Neural progenitor cell (in vitro differentiated cells): Measurements from ENCODE around the gene WWOX. TPM values are rescaled to one million over a fixed set of nuclear protein-coding genes. Genes with fewer than 3 reads are reported as not detected.

Experiments used
- DNase-seq: peaks from one replicate; pipeline ENCODE4 v3.0.0-alpha.2; 2016; ENCODE audit warnings: low spot score
- H2AFZ ChIP-seq: fragments of 200-600 bp; sonication (generic); replicated peaks from 2 replicates; pipeline ENCODE4 v1.6.1; 2016; ENCODE audit warnings: antibody characterized with exemption
- H3F3A ChIP-seq: fragments of 200-600 bp; sonication (generic); 2 replicates; pipeline ENCODE4 v1.6.1; 2016; ENCODE audit warnings: antibody characterized with exemption, low read depth
- H3K27ac ChIP-seq: fragments of 200-600 bp; sonication (generic); 2 replicates; pipeline ENCODE4 v1.5.1; 2016; ENCODE audit warnings: mild to moderate bottlenecking
- H3K27me3 ChIP-seq: fragments of 200-600 bp; sonication (generic); 2 replicates; pipeline ENCODE4 v1.6.1; 2016; ENCODE audit warnings: mild to moderate bottlenecking, moderate library complexity
- H3K36me3 ChIP-seq: fragments of 200-600 bp; sonication (generic); 2 replicates; pipeline ENCODE4 v1.5.1; 2016
- H3K4me1 ChIP-seq: fragments of 200-600 bp; sonication (generic); 2 replicates; pipeline ENCODE4 v1.6.1; 2016; ENCODE audit warnings: mixed run types
- H3K4me2 ChIP-seq: fragments of 200-600 bp; sonication (generic); 2 replicates; pipeline ENCODE4 v1.6.1; 2016
- H3K4me3 ChIP-seq: fragments of 200-600 bp; sonication (generic); 2 replicates; pipeline ENCODE4 v1.5.1; 2016
- H3K79me2 ChIP-seq: fragments of 200-600 bp; sonication (generic); 2 replicates; pipeline ENCODE4 v1.6.1; 2016; ENCODE audit warnings: low read depth
- H3K9ac ChIP-seq: fragments of 200-600 bp; sonication (generic); 2 replicates; pipeline ENCODE4 v1.6.1; 2016
- H3K9me3 ChIP-seq: fragments of 200-600 bp; sonication (generic); 2 replicates; pipeline ENCODE4 v1.5.1; 2016; ENCODE audit warnings: low read depth
- H4K20me1 ChIP-seq: fragments of 200-600 bp; sonication (generic); 2 replicates; pipeline ENCODE4 v1.6.1; 2016; ENCODE audit warnings: low read depth
- H3K27ac Mint-ChIP-seq: 3 replicates; pipeline ENCODE4 v1.8.0; 2021; ENCODE audit warnings: mixed read lengths
- H3K27me3 Mint-ChIP-seq: 2 replicates; pipeline ENCODE4 v1.8.0; 2022; ENCODE audit warnings: low read depth, mild to moderate bottlenecking, inconsistent platforms, moderate library complexity, mixed read lengths; ENCODE audit not compliant: insufficient read depth
- H3K36me3 Mint-ChIP-seq: 3 replicates; pipeline ENCODE4 v1.8.0; 2021; ENCODE audit warnings: mixed read lengths
- H3K4me1 Mint-ChIP-seq: 3 replicates; pipeline ENCODE4 v1.8.0; 2021; ENCODE audit warnings: mixed read lengths
- H3K4me3 Mint-ChIP-seq: 3 replicates; pipeline ENCODE4 v1.8.0; 2021; ENCODE audit warnings: mild to moderate bottlenecking, moderate library complexity, mixed read lengths
- H3K9me3 Mint-ChIP-seq: 3 replicates; pipeline ENCODE4 v1.8.0; 2020; ENCODE audit warnings: mixed read lengths
- EZH2 ChIP-seq: fragments of 200-600 bp; sonication (generic); IDR thresholded peaks from 2 replicates; pipeline ENCODE4 v1.6.1; 2017; ENCODE audit warnings: antibody characterized with exemption, mild to moderate bottlenecking, moderate library complexity
- EZH2phosphoT487 ChIP-seq: fragments of 200-600 bp; sonication (generic); IDR thresholded peaks from 2 replicates; pipeline ENCODE4 v1.6.1; 2017; ENCODE audit warnings: antibody characterized with exemption
- total RNA-seq: library from RNA; depleted of rRNA; stranded (reverse); fragments of >200 nt; gene quantifications from 2 replicates; pipeline ENCODE4 v1.2.3, GENCODE V29; 2015; ENCODE audit warnings: low replicate concordance
- TF ChIP-seq, protein P1 (sequence below): fragments of 200-600 bp; sonication (generic); IDR thresholded peaks from 2 replicates; pipeline ENCODE4 v1.5.1; 2017; ENCODE audit warnings: antibody characterized with exemption, mild to moderate bottlenecking

The WWOX gene
- total RNA-seq, 1 donor from 2014 or later = 63.7 TPM

DNA sequence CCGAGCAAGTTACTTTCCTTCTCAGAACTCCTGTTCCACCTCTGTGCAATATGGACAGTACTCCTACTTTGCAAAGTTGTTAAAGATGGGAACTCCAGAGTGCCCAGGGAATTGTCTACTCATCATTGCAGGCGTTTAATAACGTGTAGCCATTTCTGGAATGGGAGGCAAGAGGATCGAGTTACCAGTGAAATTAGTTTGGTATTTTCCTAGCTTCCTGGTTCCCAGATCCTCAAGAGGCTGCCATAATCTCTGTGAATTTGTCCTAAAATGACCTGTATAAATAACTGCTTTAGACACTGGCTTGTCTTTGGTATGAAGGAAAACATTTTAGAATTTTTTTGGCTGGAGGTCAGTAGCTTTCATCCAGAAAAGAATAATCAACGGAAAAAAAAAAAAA lies 27.7 kb downstream of the WWOX start:
- TF ChIP-seq EZH2phosphoT487 (no peak), EZH2 (no peak)
- TF ChIP-seq, protein P1, sequence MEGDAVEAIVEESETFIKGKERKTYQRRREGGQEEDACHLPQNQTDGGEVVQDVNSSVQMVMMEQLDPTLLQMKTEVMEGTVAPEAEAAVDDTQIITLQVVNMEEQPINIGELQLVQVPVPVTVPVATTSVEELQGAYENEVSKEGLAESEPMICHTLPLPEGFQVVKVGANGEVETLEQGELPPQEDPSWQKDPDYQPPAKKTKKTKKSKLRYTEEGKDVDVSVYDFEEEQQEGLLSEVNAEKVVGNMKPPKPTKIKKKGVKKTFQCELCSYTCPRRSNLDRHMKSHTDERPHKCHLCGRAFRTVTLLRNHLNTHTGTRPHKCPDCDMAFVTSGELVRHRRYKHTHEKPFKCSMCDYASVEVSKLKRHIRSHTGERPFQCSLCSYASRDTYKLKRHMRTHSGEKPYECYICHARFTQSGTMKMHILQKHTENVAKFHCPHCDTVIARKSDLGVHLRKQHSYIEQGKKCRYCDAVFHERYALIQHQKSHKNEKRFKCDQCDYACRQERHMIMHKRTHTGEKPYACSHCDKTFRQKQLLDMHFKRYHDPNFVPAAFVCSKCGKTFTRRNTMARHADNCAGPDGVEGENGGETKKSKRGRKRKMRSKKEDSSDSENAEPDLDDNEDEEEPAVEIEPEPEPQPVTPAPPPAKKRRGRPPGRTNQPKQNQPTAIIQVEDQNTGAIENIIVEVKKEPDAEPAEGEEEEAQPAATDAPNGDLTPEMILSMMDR = no peak
- Histone ChIP-seq H3K9ac (no peak overlapping the region), H3K79me2 (no peaks in the 10 kb centered on the region), H3K27ac (no peak overlapping the region), H3K27me3 (no peaks in the 10 kb centered on the region), H3K4me1 (peaks cover 4% of the 10 kb centered on the region), H3F3A (peaks cover 3% of the 10 kb centered on the region), H3K4me3 (no peak overlapping the region), H3K9me3 (no peaks in the 10 kb centered on the region), H2AFZ (no peak overlapping the region), H3K4me2 (no peak overlapping the region), H3K36me3 (no peaks in the 10 kb centered on the region), H4K20me1 (no peaks in the 10 kb centered on the region)
- H3K4me1 Mint-ChIP-seq = peaks cover 10% of the 10 kb centered on the region
- DNase-seq = no peak
- no peak overlapping the region for H3K4me3 Mint-ChIP-seq
- no peaks in the 10 kb centered on the region for H3K27me3 Mint-ChIP-seq
- no peaks in the 10 kb centered on the region for H3K9me3 Mint-ChIP-seq
- H3K36me3 Mint-ChIP-seq = peaks cover 8% of the 10 kb centered on the region
- H3K27ac Mint-ChIP-seq = no peak overlapping the region

DNA sequence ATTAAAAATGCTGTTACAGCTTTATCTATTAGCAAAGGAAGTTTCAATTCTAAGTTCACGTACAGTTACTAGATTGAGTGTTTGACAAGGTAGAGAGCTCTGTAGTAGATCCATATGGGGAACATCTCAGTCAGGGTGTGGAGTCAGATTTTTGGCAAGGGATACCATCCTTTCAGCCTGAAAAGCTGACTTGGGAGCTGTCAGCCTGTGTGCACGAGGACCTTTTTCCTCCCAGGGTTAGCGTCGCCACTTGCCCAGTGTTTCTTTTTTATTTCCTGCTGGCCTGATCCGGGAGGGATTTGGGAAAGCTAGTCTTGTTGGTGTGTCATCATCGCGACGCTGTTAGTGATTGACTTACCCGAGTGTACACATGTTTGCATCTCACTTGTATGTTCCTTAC lies 29.5 kb downstream of the WWOX start:
- H4K20me1 ChIP-seq = no peaks in the 10 kb centered on the region
- H3K27ac Mint-ChIP-seq = no peak overlapping the region
- H3K9me3 ChIP-seq = no peaks in the 10 kb centered on the region

DNA sequence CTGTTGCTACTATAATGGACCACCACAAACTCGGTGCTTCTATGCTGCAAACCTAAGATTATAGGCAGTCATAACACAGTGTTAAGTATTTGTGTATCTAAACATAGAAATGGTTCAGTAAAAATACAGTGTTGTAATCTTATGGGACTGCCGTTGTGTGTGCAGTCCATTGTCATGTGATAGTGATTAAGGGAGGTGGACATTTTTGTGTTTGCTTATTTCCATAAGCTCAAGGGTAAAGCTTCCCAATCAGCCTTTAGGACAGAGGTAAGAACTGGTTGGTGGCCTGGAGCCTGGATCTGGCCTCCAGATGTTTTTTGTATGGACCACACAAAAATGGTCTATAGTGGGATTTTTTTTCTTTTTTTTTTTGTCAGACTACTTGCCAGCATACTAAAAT lies 29.9 kb downstream of the WWOX start:
- Mint-ChIP-seq H3K9me3 (no peaks in the 10 kb centered on the region), H3K27ac (no peak overlapping the region), H3K27me3 (no peaks in the 10 kb centered on the region), H3K4me1 (peaks cover 6% of the 10 kb centered on the region), H3K4me3 (no peak overlapping the region), H3K36me3 (peaks cover 15% of the 10 kb centered on the region)
- no peaks in the 10 kb centered on the region for H3K27me3 ChIP-seq
- no peaks in the 10 kb centered on the region for H3K4me1 ChIP-seq
- H3K4me3 ChIP-seq = no peak overlapping the region
- no peaks in the 10 kb centered on the region for H3K9me3 ChIP-seq
- H3K79me2 ChIP-seq = no peaks in the 10 kb centered on the region
- no peak overlapping the region for H2AFZ ChIP-seq
- no peaks in the 10 kb centered on the region for H4K20me1 ChIP-seq
- H3F3A ChIP-seq = no peaks in the 10 kb centered on the region
- H3K4me2 ChIP-seq = no peak overlapping the region
- no peaks in the 10 kb centered on the region for H3K36me3 ChIP-seq
- H3K9ac ChIP-seq = no peak overlapping the region
- H3K27ac ChIP-seq = no peak overlapping the region
- DNase-seq = no peak
- TF ChIP-seq, protein P1 = no peak
- TF ChIP-seq EZH2 (no peak), EZH2phosphoT487 (no peak)

More for the DNA sequence above, 29.5 kb downstream of the WWOX start:
- Mint-ChIP-seq H3K36me3 (peaks cover 15% of the 10 kb centered on the region), H3K9me3 (no peaks in the 10 kb centered on the region), H3K4me3 (no peak overlapping the region), H3K27me3 (no peaks in the 10 kb centered on the region), H3K4me1 (peaks cover 6% of the 10 kb centered on the region)
- Histone ChIP-seq H3K27me3 (no peaks in the 10 kb centered on the region), H3K27ac (no peak overlapping the region), H3K4me2 (no peak overlapping the region), H3K79me2 (no peaks in the 10 kb centered on the region), H2AFZ (no peak overlapping the region), H3K4me3 (no peak overlapping the region), H3K4me1 (no peaks in the 10 kb centered on the region), H3K9ac (no peak overlapping the region), H3F3A (no peaks in the 10 kb centered on the region), H3K36me3 (no peaks in the 10 kb centered on the region)
- DNase-seq = no peak
- TF ChIP-seq, protein P1 = no peak
- no peak for TF ChIP-seq EZH2
- no peak for TF ChIP-seq EZH2phosphoT487
